Ishikawa (cell line): ENCODE data around the gene DCTPP1.

Source experiments
- CEBPB ChIP-seq: IDR thresholded peaks from 2 replicates; pipeline ENCODE4 v1.6.1; 2012
- CREB1 ChIP-seq: IDR thresholded peaks from 2 replicates; pipeline ENCODE4 v1.6.1; 2012; ENCODE audit warnings: low read depth
- EGR1 ChIP-seq: IDR thresholded peaks from 2 replicates; pipeline ENCODE4 v1.6.1; 2012
- EP300 ChIP-seq: IDR thresholded peaks from 2 replicates; pipeline ENCODE4 v1.6.1; 2012; ENCODE audit warnings: borderline replicate concordance
- FOXM1 ChIP-seq: IDR thresholded peaks from 2 replicates; pipeline ENCODE4 v1.6.1; 2012; ENCODE audit warnings: low read depth, borderline replicate concordance
- NFIC ChIP-seq: IDR thresholded peaks from 2 replicates; pipeline ENCODE4 v1.6.1; 2012
- RAD21 ChIP-seq: IDR thresholded peaks from 2 replicates; pipeline ENCODE4 v1.6.1; 2012; ENCODE audit warnings: low read depth
- TAF1 ChIP-seq: IDR thresholded peaks from 2 replicates; pipeline ENCODE4 v1.6.1; 2012; ENCODE audit warnings: low read depth, mild to moderate bottlenecking
- TCF12 ChIP-seq: IDR thresholded peaks from 2 replicates; pipeline ENCODE4 v1.6.1; 2012; ENCODE audit warnings: low read depth
- TEAD4 ChIP-seq: IDR thresholded peaks from 2 replicates; pipeline ENCODE4 v1.6.1; 2012
- USF1 ChIP-seq: IDR thresholded peaks from 2 replicates; pipeline ENCODE4 v1.6.1; 2012
- YY1 ChIP-seq: IDR thresholded peaks from 2 replicates; pipeline ENCODE4 v1.6.1; 2012; ENCODE audit warnings: low read depth
- ZBTB7A ChIP-seq: IDR thresholded peaks from 2 replicates; pipeline ENCODE4 v1.6.1; 2012; ENCODE audit warnings: low read depth
- TF ChIP-seq, protein P1 (sequence below): IDR thresholded peaks from 2 replicates; pipeline ENCODE4 v1.6.1; 2012; ENCODE audit warnings: low read depth, mild to moderate bottlenecking
- TF ChIP-seq, protein P2 (sequence below): IDR thresholded peaks from 2 replicates; pipeline ENCODE4 v1.6.1; 2012

The DCTPP1 gene

DNA sequence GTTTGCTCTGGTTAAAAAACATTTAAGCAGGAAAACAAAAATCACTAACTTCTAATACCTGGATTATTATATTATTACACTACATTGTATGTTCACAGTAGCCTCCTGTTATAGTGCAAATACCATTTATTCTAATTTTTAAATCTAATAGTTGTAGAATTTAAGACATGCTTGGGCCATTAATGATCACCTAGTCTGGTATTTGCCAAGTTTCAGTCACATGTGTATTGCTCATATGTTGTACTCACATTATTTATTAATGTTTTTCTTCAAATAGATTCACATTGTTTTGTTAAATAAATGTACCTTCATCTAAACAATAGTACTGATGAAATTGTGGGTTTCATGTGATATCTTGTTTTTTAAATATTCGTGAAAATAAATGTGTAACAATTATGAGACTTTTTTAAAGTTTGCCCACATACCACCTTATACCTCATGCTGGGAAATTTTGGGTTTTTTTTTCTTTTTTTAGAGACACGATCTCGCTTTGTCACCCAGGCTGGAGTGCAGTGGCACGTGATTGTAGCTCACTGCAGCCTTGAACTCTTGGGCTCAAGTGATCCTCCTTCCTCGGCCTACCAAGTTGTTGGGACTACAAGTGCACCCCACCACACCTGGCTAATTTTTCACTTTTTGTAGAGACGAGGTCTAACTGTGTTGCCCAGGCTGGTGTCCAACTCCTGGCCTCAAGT is 16.6 kb downstream of the DCTPP1 start:
- TF ChIP-seq TAF1 (no peak), FOXM1 (no peak), TCF12 (no peak), EP300 (no peak), CREB1 (no peak), ZBTB7A (no peak), RAD21 (no peak), EGR1 (no peak), TEAD4 (no peak), YY1 (no peak), USF1 (no peak)
- TF ChIP-seq, protein P1, sequence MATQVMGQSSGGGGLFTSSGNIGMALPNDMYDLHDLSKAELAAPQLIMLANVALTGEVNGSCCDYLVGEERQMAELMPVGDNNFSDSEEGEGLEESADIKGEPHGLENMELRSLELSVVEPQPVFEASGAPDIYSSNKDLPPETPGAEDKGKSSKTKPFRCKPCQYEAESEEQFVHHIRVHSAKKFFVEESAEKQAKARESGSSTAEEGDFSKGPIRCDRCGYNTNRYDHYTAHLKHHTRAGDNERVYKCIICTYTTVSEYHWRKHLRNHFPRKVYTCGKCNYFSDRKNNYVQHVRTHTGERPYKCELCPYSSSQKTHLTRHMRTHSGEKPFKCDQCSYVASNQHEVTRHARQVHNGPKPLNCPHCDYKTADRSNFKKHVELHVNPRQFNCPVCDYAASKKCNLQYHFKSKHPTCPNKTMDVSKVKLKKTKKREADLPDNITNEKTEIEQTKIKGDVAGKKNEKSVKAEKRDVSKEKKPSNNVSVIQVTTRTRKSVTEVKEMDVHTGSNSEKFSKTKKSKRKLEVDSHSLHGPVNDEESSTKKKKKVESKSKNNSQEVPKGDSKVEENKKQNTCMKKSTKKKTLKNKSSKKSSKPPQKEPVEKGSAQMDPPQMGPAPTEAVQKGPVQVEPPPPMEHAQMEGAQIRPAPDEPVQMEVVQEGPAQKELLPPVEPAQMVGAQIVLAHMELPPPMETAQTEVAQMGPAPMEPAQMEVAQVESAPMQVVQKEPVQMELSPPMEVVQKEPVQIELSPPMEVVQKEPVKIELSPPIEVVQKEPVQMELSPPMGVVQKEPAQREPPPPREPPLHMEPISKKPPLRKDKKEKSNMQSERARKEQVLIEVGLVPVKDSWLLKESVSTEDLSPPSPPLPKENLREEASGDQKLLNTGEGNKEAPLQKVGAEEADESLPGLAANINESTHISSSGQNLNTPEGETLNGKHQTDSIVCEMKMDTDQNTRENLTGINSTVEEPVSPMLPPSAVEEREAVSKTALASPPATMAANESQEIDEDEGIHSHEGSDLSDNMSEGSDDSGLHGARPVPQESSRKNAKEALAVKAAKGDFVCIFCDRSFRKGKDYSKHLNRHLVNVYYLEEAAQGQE = no peak
- TF ChIP-seq, protein P2, sequence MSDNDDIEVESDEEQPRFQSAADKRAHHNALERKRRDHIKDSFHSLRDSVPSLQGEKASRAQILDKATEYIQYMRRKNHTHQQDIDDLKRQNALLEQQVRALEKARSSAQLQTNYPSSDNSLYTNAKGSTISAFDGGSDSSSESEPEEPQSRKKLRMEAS = no peak

- TF ChIP-seq TAF1 (no peak), RAD21 (peak; percentile 91)
- TF ChIP-seq, protein P1 = no peak
Observed at GRCh38 chr16:30409125-30410060, 20.4 kb downstream of the DCTPP1 start.

GRCh38 chr16:30407804-30408534 is 21.9 kb downstream of the DCTPP1 start:
- TF ChIP-seq TCF12 (no peak), NFIC (no peak), FOXM1 (no peak), TAF1 (no peak), EGR1 (no peak), USF1 (no peak; the same call in 1 of the 2 replicates), RAD21 (no peak), YY1 (no peak), ZBTB7A (no peak), EP300 (no peak), TEAD4 (no peak)
- TF ChIP-seq, protein P2 = no peak

DNA sequence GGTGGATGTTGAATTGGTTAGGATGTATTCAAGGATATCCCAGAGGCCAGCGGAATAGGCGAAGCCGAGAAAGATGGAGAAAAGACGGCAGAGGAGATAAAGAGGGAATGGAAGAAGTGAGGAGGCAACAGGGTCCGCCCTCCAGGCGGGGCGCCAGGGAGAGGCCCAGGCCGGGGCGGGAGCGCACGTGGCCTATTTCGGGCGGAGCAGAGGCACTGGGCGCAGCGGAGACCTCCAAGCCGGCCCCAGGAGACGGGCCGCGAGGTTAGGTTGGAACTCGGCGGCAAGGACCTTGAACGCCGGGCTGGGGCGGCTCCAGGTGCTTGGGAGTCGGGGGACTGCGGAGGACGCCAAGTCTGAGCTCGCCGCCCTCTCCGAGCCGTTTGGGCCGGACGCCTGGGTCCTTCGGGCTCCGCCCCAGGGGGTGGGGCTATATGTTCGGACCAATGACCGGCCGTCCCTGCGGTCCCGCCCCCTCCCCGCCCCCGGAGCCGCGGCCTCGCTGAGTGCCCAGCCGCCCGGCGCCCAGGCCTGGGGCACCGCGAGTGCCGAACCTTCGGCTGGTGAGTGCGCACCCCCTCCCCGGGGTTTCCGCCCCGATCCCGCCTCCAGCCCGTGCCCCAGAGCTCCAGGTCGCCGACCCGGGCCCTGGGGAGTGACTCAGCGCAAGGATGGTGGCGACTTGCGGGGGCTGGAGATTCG is 22.6 kb downstream of the DCTPP1 start, which contains the start of gene ZNF771:
Gene ZNF771, plus strand, starts transcription at position 505 of the 702 bp plus-strand sequence. CDS start 448 bp downstream, outside the sequence.
- TF ChIP-seq CEBPB = no peak
- no peak for TF ChIP-seq TEAD4
- 0 out of 2 replicates have a peak, but pooled peaks have one; percentile 8 for TF ChIP-seq YY1
- TF ChIP-seq EGR1 = no peak; the same call in none of the 2 replicates
- TF ChIP-seq, protein P1 = peak; percentile 25; the same call in 1 of the 2 replicates
- TF ChIP-seq ZBTB7A = 0 out of 2 replicates have a peak, but pooled peaks have one; percentile 59
- peak; percentile 82 for TF ChIP-seq TAF1
- peak; percentile 86 for TF ChIP-seq USF1
- no peak for TF ChIP-seq RAD21
- TF ChIP-seq EP300 = no peak
- TF ChIP-seq TCF12 = peak; percentile 14; the same call in 1 of the 2 replicates
- TF ChIP-seq CREB1 = no peak
- TF ChIP-seq, protein P2 = peak; percentile 94
- peak; percentile 54 for TF ChIP-seq NFIC
- no peak for TF ChIP-seq FOXM1
